ENCODE measurements around the gene SLBP.
A peak's percentile ranks its signal among the peaks of the same experiment; 100 is the strongest.

Gene SLBP

GRCh38 chr4:1725521-1725920 lies 13.4 kb upstream of the SLBP start:
- DNase-seq, result no peak

- DNase-seq, result peak; percentile 60 to 74
Observed at GRCh38 chr4:1723131-1723801, 11.1 kb upstream of the SLBP start.

GRCh38 chr4:1722551-1723118 lies 10.5 kb upstream of the SLBP start:
- DNase-seq, result peak in 1 of 2 donors; percentile 23

GRCh38 chr4:1721666-1722550 lies 9.8 kb upstream of the SLBP start:
- DNase-seq, result peak; percentile 26 to 38

- peak; percentile 93 to 94 for DNase-seq
Observed at GRCh38 chr4:1721003-1721665, 9.0 kb upstream of the SLBP start, which contains the start of the genes TACC3 and TMEM129. Gene TACC3, plus strand, starts transcription at chr4:1721521. Its CDS starts 1,901 bp downstream, at chr4:1723422. Gene TMEM129, minus strand, starts transcription at chr4:1721323. Its CDS starts 486 bp downstream, at chr4:1720837.

- DNase-seq, result peak; percentile 53 to 58
Observed at GRCh38 chr4:1720163-1720983, 8.3 kb upstream of the SLBP start.

- DNase-seq, result no peak
Observed at GRCh38 chr4:1718095-1718850, 6.2 kb upstream of the SLBP start.

GRCh38 chr4:1717129-1718094 lies 5.3 kb upstream of the SLBP start:
- DNase-seq, result no peak

GRCh38 chr4:1716065-1716945 lies 4.2 kb upstream of the SLBP start:
- DNase-seq, result no peak

GRCh38 chr4:1715002-1715758 lies 3.1 kb upstream of the SLBP start:
- no peak for DNase-seq

- DNase-seq, result no peak
Observed at GRCh38 chr4:1714303-1715001, 2.3 kb upstream of the SLBP start.

GRCh38 chr4:1713003-1713851 lies 1.1 kb upstream of the SLBP start:
- DNase-seq, result no peak

GRCh38 chr4:1711571-1712215 lies 426 bp downstream of the SLBP start:
- DNase-seq, result peak; percentile 49 to 52

- DNase-seq, result no peak
Observed at GRCh38 chr4:1711055-1711570, 1.0 kb downstream of the SLBP start.

- DNase-seq, result no peak
Observed at GRCh38 chr4:1708581-1708980, 3.5 kb downstream of the SLBP start.

- no peak for DNase-seq
Observed at GRCh38 chr4:1706358-1706757, 5.8 kb downstream of the SLBP start.

All from stimulated activated CD4-positive, alpha-beta T cell treated with anti-CD3 and anti-CD28 coated beads, Interleukin-2, amount 100 ng/mL, for 24 hours (primary cell).